Stimulated activated CD4-positive, alpha-beta T cell treated with anti-CD3 and anti-CD28 coated beads, Interleukin-4, amount 100 ng/mL, for 48 hours (primary cell): Measurements from ENCODE around the gene FAM168A.

Experiments
- DNase-seq, 2 donors: peaks; one replicate each; pipeline ENCODE4 v3.0.0-alpha.2; 2020; ENCODE audit warnings: low read depth in 2 of 2

The FAM168A gene

DNA sequence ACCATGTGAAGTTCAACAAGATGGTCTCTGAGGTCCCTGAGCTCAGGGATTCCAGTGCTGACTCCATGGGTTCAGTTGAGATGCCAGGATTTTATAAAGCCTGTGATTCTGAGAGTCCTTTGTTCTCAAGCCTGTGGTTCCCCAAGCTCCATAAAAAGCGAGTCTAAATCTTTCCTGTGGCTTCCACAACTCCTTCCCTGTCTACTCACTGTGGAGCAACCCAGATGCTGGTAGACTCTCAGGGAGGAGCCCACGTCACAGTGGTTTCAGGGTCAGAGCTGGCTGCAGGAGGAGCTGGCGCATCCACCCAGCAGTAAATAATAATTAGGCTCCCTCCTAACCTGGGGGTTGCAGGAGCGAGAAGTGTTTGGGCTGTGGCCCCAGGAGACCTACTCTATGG is 223.8 kb downstream of the FAM168A start:
- no peak for DNase-seq

DNA sequence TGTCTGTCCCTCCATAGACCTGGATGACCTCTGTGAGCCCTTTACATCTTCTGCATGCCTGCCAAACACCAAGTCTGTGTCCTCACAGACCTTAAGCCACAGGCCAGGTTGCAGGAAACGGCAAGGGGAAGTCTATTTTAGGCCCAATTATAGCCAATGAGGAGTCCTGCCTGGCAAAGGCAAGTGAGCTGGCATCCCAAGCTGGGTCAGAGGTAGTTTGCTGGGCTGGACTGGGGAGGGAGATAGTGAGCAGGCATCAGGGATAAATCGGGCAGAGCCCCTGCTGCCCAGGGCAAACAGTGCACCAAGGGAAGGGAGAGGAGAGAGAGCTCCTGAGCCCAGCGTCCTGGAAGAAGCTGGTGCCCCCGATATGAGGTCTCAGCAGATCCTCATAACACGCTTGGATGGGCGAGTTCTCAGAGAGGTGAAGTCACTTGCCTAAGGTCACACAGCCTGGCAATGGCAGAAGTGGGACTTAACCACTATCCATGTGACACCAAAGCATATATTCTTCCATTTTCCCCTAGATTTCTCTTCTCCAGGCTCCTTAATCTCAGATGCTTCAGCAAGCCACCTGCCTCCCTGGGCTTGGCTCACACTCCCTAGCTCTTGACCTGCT is 225.4 kb downstream of the FAM168A start:
- no peak for DNase-seq

DNA sequence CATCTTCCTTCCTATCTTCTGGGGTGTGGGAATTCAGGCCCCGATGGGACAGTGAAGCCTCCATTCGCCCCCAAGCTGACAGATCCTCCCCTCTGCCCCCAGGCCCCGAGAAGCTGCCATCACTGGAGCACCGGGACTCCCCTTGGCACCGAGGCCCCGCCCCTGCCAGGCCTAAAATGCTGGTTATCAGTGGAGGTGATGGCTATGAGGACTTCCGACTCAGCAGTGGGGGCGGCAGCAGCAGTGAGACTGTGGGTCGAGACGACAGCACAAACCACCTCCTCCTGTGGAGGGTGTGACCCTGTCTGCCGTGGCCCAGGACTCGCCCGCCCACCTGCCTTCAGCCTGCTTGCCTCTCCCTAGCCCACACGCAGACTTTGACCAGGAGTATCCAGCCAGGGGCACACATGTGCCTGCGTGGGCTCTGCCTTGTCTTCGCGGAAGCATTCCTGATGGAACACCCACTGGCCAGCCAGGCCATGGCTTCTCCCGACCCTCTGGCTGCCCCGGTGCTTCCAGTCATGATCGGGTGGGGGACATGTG is 230.4 kb downstream of the FAM168A start:
- no peak for DNase-seq

GRCh38 chr11:73366953-73367352 is 231.0 kb downstream of the FAM168A start:
- DNase-seq: no peak

- no peak for DNase-seq
These were observed 231.7 kb downstream of the FAM168A start for GRCh38 chr11:73366265-73366610.

DNA sequence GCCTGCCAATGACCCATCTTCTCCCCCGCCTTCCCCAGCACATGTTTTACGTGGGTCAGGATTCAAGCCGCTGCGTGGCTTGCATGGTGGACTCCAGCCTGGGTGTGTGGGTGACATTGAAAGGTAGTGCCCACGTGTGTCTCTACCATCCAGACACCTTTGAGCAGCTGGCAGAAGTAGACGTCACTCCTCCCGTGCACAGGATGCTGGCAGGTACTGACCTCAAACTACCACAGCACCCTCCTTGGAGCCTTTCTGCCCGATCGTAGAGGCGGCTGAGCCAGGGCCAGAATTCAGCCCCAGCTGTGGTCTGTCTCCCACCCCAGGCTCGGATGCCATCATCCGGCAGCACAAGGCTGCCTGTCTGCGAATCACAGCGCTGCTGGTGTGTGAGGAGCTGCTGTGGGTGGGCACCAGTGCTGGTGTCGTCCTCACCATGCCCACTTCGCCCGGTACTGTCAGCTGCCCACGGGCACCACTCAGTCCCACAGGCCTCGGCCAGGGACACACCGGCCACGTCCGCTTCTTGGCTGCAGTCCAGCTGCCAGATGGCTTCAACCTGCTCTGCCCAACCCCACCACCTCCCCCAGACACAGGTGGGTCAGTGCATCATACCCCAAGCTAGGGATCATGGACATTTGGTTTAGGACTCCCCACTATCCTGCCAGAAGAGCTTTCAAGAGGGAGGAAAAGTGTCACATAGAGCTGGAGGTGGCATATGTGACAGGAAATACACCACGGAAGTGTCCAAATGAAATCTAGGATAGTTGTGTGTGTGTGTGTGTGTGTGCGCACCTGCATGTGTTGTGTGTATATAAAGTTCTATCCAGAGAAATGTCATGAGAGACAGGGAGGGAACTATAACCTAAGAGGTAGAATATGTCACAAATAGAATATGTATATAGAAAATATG is 232.3 kb downstream of the FAM168A start:
- DNase-seq: no peak

DNA sequence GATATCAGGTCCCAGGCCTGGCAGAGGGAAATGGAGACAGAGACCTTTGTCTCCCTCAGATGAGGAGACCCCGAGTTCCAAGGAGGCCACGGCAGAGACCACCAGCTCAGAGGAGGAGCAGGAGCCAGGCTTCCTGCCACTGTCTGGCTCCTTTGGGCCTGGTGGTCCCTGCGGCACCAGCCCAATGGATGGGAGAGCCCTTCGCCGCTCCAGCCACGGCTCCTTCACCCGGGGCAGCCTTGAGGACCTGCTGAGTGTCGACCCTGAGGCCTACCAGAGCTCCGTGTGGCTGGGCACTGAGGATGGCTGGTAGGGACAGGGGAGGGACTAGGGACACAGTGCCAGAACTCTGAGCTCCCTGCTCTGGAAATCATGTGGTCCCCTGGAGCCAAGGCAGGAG is 234.8 kb downstream of the FAM168A start:
- DNase-seq: no peak

- DNase-seq: no peak
These were observed 235.7 kb downstream of the FAM168A start for GRCh38 chr11:73361953-73362776.

DNA sequence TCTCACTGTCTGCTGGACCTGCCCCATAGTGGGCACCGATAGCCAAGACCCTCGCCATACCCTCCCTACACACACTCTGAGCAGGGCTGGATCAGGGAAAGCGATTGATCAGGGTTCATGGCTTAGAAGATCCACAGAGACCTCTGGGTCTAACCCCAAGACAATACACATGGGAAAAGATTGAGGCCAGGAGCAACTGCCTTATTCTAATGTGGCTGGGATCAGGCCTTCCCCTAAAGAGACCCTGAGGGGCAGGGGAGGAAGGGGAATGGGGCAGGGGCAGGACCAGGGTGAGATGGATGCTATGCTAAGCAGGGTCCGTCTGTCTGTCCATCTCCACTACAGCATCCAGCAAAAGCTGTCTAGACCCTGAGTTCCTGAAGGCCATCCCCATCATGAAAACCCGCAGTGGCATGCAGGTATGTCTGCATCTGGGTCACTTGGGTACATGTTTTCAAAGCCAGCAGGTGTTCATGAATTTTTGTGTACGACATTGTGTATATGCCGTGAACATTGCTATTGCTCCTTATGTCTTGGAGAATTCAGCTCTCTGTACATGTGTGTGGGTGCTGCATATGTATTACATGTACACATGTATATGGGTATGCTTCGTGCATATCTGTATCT is 237.1 kb downstream of the FAM168A start:
- DNase-seq: no peak

- no peak for DNase-seq
These were observed 237.8 kb downstream of the FAM168A start for GRCh38 chr11:73359930-73360742.

- no peak for DNase-seq
These were observed 238.6 kb downstream of the FAM168A start for GRCh38 chr11:73359341-73359740.

GRCh38 chr11:73358071-73358470 is 239.8 kb downstream of the FAM168A start:
- no peak for DNase-seq

DNA sequence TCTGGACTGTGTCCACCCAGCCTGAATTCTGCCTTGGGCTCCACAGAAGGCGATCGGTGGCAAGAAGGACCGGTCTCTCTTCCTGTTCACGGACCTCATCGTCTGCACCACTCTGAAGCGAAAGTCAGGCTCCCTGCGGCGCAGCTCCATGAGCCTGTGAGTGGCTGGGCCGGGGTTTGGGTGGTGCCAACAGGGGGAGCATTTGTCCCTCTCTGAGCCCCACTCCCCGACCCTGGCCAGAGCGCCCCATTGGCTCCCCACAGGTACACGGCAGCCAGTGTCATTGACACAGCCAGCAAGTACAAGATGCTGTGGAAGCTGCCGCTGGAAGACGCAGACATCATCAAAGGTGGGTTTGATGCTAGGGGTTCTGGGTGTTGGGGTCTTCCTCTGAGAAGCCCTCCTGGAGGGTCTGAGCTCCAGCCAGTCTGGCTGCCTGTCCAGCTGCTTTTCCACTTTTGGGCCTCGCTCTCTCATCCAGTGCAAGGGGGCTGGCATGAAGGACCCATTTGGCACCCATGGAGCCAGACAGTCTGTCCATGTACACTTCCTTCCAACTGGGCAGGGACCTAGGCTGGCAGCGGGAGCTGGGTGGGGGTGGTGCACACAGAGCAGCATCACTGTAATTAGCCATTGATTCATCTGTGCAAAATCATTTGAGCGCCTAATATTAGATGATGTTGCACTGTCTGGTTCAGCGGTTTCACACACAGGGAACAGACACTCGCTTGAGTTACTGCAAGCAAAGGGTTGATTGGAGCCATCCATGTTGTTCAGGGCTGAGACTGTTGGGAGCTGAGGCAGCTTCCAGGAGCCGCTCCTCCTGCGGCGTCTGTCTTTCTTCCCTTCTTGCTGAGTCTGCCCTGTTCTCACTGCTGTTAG is 240.7 kb downstream of the FAM168A start:
- no peak for DNase-seq

DNA sequence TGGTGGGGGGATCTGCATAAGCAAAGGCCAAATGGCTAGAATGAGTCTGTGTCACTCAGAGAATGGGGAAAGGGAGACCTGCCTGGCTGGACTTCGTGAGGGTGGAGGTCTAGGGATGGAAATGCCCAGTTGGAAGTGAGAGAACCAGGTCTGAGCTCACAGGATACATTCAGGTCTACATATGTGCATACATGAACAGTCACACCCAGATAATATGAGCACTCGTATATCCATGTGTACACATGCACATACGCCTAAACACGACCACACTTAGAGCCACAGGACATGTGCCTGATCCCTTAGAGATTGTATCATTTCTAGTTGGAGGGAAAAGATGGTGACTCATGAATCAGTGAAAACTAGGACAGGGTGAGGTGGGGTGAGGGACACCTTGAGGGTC is 242.8 kb downstream of the FAM168A start:
- DNase-seq: no peak

DNA sequence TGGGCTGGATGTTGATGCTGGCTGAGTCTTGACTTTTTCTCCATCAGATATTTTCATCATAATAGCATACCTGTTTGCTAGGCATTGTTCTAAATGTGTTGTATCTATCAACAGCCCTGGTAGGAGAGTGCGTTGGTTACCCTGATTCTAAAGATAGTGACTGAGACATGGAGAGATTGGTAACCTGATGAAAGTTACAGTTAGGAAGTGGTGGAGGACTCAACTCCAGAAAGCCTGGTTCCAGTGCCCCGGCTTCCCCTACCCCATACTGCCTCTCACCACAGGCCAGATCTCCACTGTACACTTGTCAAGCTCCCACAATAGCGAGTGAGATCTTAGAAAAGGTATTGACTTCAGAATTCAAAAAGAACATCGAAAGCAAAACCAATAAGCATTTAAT is 244.5 kb downstream of the FAM168A start:
- no peak for DNase-seq

- peak; percentile 43 to 47 for DNase-seq
These were observed 246.8 kb downstream of the FAM168A start for GRCh38 chr11:73350908-73351636.
